ENCODE measurements around the gene C2orf15.

DNA sequence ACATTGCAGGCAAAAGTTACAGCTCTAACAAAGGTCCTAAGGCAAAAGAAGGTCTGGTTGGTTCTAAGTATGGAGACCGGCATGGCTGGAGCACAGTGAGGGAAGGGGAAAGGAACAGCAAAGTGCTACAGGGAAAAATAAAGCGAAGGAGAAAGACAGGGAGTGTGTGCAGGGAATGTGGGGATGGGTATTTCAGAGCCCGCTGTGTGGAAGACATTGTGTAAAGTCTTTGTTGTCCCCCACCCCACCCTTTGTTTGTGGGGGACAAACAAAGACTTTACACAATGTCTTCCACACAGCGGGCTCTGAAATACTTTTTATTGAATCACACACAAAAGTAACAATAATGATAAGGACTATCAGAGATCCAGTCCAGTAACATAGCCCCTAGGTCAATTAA lies 28.9 kb upstream of the C2orf15 start:
- no peak for TF ChIP-seq EP300 (IDR thresholded peaks at IDR 0.05)
- TF ChIP-seq, protein P1, sequence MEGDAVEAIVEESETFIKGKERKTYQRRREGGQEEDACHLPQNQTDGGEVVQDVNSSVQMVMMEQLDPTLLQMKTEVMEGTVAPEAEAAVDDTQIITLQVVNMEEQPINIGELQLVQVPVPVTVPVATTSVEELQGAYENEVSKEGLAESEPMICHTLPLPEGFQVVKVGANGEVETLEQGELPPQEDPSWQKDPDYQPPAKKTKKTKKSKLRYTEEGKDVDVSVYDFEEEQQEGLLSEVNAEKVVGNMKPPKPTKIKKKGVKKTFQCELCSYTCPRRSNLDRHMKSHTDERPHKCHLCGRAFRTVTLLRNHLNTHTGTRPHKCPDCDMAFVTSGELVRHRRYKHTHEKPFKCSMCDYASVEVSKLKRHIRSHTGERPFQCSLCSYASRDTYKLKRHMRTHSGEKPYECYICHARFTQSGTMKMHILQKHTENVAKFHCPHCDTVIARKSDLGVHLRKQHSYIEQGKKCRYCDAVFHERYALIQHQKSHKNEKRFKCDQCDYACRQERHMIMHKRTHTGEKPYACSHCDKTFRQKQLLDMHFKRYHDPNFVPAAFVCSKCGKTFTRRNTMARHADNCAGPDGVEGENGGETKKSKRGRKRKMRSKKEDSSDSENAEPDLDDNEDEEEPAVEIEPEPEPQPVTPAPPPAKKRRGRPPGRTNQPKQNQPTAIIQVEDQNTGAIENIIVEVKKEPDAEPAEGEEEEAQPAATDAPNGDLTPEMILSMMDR (IDR thresholded peaks at IDR 0.05): no peak
- no peak for TF ChIP-seq POLR2A (IDR thresholded peaks at IDR 0.05)
